IMR-90 (cell line): ENCODE results near the gene OGFR.

Experiments
- BHLHE40 ChIP-seq: fragments of 150-350 bp; IDR thresholded peaks from 2 replicates; pipeline ENCODE4 v1.6.1; 2016; ENCODE audit warnings: mild to moderate bottlenecking, low read depth, low read length
- CEBPB ChIP-seq: IDR thresholded peaks from 2 replicates; pipeline ENCODE4 v1.6.1; 2012; ENCODE audit warnings: low read depth, low read length, improper control_type of control experiment
- CTCF ChIP-seq: conservative IDR thresholded peaks from 2 replicates; pipeline ENCODE4 v1.5.1; 2012; ENCODE audit warnings: mild to moderate bottlenecking, low read depth, low read length, improper control_type of control experiment
- FOS ChIP-seq: fragments of 150-350 bp; IDR thresholded peaks from 2 replicates; pipeline ENCODE4 v1.6.1; 2016; ENCODE audit warnings: low read depth, low read length
- MAZ ChIP-seq: IDR thresholded peaks from 2 replicates; pipeline ENCODE4 v1.6.1; 2012; ENCODE audit warnings: low read depth, mild to moderate bottlenecking, low read length, improper control_type of control experiment, moderate library complexity, borderline replicate concordance
- NFE2L2 ChIP-seq: fragments of 150-350 bp; IDR thresholded peaks from 2 replicates; pipeline ENCODE4 v1.6.1; 2016; ENCODE audit warnings: low read depth, mild to moderate bottlenecking, low read length
- POLR2A ChIP-seq: IDR thresholded peaks from 2 replicates; pipeline ENCODE4 v1.6.1; 2012; ENCODE audit warnings: mild to moderate bottlenecking, low read depth, low read length
- RCOR1 ChIP-seq: IDR thresholded peaks from 2 replicates; pipeline ENCODE4 v1.6.1; 2012; ENCODE audit warnings: mild to moderate bottlenecking, low read length, improper control_type of control experiment; ENCODE audit not compliant: insufficient replicate concordance
- RFX5 ChIP-seq: IDR thresholded peaks from 2 replicates; pipeline ENCODE4 v1.8.0; 2012; ENCODE audit warnings: low read depth, mild to moderate bottlenecking, low read length, moderate library complexity
- SMC3 ChIP-seq: fragments of 150-350 bp; IDR thresholded peaks from 2 replicates; pipeline ENCODE4 v1.6.1; 2016; ENCODE audit warnings: low read depth, mild to moderate bottlenecking, antibody characterized with exemption, low read length, moderate library complexity

GRCh38 chr20:62843656-62844055, 39.0 kb downstream of the OGFR start:
- TF ChIP-seq CTCF: no peak
- TF ChIP-seq FOS: no peak
- no peak for TF ChIP-seq CEBPB
- TF ChIP-seq NFE2L2: no peak
- no peak for TF ChIP-seq SMC3
- no peak for TF ChIP-seq POLR2A
- TF ChIP-seq RFX5: no peak
- TF ChIP-seq RCOR1: no peak
- no peak for TF ChIP-seq BHLHE40
- no peak for TF ChIP-seq MAZ
